Measurements from ENCODE around the gene GRIA4.

GRIA4 gene

DNA sequence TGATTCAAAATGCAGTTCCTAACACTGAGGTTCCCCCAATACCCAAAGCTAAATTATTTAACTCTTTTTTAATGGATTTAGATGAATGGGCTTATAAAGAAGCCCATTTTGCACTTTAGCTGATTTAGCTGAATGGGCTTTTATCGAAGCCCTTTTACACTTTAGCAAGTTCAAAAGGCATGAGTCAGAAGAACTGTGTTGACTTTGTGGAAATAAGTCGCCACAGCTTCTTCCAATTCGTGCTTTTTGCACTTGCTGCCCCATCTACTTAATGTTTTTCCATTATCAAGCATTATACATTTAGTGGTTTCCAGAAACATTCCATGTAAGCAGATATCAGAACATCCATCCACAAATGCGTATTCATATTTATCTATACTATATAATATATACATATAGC is 20.5 kb upstream of the GRIA4 start:
- TF ChIP-seq, protein P1, sequence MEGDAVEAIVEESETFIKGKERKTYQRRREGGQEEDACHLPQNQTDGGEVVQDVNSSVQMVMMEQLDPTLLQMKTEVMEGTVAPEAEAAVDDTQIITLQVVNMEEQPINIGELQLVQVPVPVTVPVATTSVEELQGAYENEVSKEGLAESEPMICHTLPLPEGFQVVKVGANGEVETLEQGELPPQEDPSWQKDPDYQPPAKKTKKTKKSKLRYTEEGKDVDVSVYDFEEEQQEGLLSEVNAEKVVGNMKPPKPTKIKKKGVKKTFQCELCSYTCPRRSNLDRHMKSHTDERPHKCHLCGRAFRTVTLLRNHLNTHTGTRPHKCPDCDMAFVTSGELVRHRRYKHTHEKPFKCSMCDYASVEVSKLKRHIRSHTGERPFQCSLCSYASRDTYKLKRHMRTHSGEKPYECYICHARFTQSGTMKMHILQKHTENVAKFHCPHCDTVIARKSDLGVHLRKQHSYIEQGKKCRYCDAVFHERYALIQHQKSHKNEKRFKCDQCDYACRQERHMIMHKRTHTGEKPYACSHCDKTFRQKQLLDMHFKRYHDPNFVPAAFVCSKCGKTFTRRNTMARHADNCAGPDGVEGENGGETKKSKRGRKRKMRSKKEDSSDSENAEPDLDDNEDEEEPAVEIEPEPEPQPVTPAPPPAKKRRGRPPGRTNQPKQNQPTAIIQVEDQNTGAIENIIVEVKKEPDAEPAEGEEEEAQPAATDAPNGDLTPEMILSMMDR (IDR thresholded peaks at IDR 0.05), result no peak

DNA sequence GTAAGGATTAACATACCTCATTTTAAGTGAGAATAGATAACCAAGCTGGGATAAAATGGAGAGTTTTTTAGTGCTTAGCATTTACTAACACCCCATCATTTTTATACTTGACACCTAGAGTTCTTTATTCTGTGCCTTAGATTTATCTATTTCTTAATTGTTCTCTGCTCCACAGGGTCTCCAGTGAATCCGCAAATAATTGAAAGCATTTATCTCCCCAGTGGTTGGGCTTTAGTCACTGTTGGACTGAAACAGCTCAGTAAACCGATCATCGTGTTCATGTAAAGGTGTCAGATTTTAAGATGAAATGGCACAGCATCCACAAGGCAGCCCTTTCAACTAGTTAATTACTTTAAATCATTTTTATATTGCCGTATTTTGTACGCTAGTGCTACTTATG is 17.8 kb upstream of the GRIA4 start:
- TF ChIP-seq, protein P1 (IDR thresholded peaks at IDR 0.05), result no peak

DNA sequence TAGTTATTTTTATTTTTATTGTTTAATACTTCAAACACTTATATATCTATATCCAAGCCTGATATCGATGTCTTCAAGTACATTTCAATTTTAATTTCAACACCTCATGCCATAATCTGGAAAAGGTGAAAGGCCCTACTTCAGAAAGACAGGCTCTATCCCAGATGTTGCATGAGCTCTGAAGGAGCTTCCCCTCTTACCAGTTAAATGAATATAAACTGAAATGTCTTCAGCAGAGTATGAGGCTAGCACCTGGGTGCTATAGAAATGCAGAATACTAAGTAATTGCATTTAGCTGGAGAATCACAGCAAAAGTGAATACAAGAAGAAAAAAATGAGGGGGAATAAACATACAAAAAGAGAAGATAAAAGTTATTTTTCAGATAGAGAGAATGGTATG is 11.5 kb upstream of the GRIA4 start:
- TF ChIP-seq, protein P1 (IDR thresholded peaks at IDR 0.05), result no peak

DNA sequence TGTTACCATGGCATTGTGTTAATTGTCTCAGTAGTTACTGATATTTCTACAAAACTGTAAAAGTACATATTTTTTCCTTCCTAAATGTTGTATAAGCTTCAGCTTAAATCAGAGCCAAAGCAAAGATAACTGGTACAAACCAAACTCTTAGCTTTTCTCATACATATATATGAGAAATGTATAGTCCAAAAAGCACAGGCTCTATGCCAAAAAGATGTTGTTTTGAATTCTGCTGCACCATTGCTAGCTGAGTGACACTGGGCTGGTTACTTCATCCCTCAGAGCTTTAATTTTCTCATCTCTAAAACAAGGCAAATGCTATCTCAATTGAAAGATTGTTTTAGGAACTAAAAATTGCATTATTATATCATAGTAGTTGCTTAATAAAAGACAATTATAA is 6.7 kb upstream of the GRIA4 start:
- TF ChIP-seq, protein P1 (IDR thresholded peaks at IDR 0.05), result no peak

DNA sequence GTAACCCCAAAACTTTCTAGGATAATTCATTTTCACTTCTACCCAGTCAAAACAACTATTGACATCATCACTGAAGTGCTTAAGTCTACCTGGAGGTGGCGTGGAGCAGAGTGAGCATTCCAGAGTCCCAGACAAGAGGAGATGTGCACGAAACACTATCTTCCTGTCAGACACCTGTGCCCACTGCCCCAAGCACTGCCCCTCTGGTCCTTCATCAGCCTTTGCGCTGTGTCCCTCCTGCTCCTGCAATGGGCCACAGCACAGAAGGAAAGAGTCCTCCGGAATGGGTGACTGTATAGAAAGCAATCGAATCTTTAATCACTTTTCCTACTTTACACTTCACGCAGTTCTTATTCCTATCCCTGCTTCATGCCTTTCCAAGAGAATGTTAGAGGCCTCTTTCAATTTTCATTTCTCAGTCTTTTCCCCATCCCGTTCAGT is 512 bp upstream of the GRIA4 start:
- TF ChIP-seq, protein P1 (IDR thresholded peaks at IDR 0.05), result peak; percentile 50

DNA sequence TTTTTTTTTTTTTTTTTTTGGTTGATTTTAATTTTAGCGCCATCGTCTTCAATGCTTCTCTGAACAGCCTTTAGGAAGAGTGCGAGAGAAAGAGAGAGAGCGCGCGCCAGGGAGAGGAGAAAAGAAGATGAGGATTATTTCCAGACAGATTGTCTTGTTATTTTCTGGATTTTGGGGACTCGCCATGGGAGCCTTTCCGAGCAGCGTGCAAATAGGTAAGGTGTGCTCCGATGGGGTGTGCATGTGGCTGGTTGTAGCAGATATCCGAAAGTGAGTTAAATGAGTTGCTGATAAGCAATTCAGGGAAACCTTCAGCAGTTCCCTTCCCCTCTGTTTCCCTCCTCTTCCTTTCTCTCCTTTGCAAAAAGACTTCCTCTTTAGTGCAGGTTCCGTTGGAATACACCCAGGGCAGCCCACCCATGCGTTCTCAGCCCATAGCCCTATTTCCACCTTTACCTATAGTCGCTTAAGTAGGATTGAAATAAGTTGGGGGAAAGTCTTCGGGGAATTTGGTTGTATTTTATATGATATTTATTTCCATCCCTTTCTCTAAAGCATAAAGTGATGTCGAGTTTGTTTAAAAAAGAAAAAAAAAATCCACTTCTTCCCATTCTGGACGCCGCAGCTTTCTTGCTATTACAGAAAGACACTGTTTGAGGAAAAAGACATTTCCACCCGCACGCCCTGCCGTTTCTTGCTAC is 1.1 kb downstream of the GRIA4 start:
- TF ChIP-seq, protein P1 (IDR thresholded peaks at IDR 0.05), result no peak

DNA sequence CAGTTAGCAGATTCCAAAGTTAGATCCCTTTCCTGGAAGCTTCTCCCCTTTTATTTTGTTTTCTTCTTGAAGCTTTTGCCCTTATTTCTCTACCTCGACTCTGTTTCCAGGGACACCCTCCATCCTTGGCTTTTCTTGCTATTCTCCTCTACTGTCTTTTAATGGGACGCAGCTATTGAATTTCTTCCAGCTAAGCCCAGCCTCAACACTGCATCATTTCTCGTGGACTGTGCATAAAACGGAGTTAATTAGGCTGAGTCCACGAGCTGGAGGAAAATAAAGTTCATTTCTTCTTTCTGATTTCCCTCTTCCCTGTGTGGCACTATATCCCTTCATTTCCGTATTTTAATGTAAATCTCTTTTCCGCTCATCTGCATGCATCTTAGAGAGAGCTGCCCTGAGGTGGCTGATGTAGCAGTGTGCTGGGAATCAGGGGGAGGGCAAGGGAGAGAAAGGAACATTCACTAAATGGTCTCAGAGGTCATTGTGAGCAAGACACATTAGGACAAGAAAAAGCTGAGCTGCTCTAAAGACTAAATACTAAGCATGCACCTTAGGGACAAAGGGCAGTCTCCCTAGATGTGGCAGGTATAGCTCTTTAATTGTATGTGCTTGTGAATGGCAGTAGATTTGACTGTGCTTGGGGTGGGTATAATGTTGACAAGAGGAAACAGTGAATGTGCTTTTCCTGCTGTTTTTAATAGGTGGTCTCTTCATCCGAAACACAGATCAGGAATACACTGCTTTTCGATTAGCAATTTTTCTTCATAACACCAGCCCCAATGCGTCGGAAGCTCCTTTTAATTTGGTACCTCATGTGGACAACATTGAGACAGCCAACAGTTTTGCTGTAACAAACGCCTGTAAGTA is 1.9 kb downstream of the GRIA4 start:
- TF ChIP-seq, protein P1 (IDR thresholded peaks at IDR 0.05), result no peak

All from LNCAP (cell line).